Measurements from ENCODE around the gene ATRIP. TPM values are rescaled to one million over a fixed set of nuclear protein-coding genes. Genes with fewer than 3 reads are reported as not detected.
"Not testable (repeated sequence)": the region's sequence is repeated elsewhere in the genome, so short reads cannot be mapped to it uniquely, and the experiment has no call there.

The ATRIP gene
- total and polyA plus RNA-seq, 2 donors from 2014 or later = 5.4 to 6.7 TPM

GRCh38 chr3:48472673-48472922 lies 26.1 kb downstream of the ATRIP start:
- FAIRE-seq (no peak), DNase-seq (no peak)
- peak overlapping the region; percentile 93 to 95 for H3K27ac ChIP-seq (ENCODE audit: low read depth in 2 of 2, low read length in 2 of 2)
- H3K27me3 ChIP-seq (ENCODE audit: control insufficient read depth, insufficient read depth, low read length) = no peaks in the 10 kb centered on the region
- H3K9me3 ChIP-seq (ENCODE audit: control insufficient read depth in 2 of 3, insufficient read depth in 1 of 3, low read length in 3 of 3) = no peaks in the 10 kb centered on the region
- intact Hi-C loops (cut with DNase I) = no loop called here
- peak overlapping the region; percentile 86 to 97 (median 95) for H3K4me3 ChIP-seq (ENCODE audit: low read length in 3 of 3)
- peaks cover 0 to 5% (median 3%) of the 10 kb centered on the region in 3 donors for H3K36me3 ChIP-seq (ENCODE audit: control insufficient read depth in 2 of 3, insufficient read depth in 3 of 3, low read length in 3 of 3)
- TF ChIP-seq CTCF (IDR thresholded peaks at IDR 0.05; ENCODE audit: borderline replicate concordance, extremely low read depth, insufficient read depth) = no peak
- H3K4me1 ChIP-seq (ENCODE audit: control insufficient read depth in 2 of 3, insufficient read depth in 2 of 3, low read depth in 1 of 3, low read length in 3 of 3) = peaks cover 0 to 27% (median 2%) of the 10 kb centered on the region in 3 donors
- peak overlapping the region; percentile 79 to 97 (median 95) for H3K9ac ChIP-seq (ENCODE audit: low read length in 3 of 3)

GRCh38 chr3:48472923-48473616 lies 26.5 kb downstream of the ATRIP start:
- peak overlapping the region; percentile 79 to 97 (median 95) for H3K9ac ChIP-seq (ENCODE audit: low read length in 3 of 3)
- TF ChIP-seq CTCF (IDR thresholded peaks at IDR 0.05; ENCODE audit: borderline replicate concordance, extremely low read depth, insufficient read depth) = peak; percentile 4
- intact Hi-C loops (cut with DNase I) = no loop called here
- H3K9me3 ChIP-seq (ENCODE audit: control insufficient read depth in 2 of 3, insufficient read depth in 1 of 3, low read length in 3 of 3) = no peaks in the 10 kb centered on the region
- H3K36me3 ChIP-seq (ENCODE audit: control insufficient read depth in 2 of 3, insufficient read depth in 3 of 3, low read length in 3 of 3) = peaks cover 0 to 5% (median 0%) of the 10 kb centered on the region in 3 donors
- DNase-seq (peak; percentile 91 to 97 (median 96)), FAIRE-seq (no peak)
- H3K4me3 ChIP-seq (ENCODE audit: low read length in 3 of 3) = peak overlapping the region; percentile 86 to 97 (median 95)
- no peaks in the 10 kb centered on the region for H3K27me3 ChIP-seq (ENCODE audit: control insufficient read depth, insufficient read depth, low read length)
- H3K4me1 ChIP-seq (ENCODE audit: control insufficient read depth in 2 of 3, insufficient read depth in 2 of 3, low read depth in 1 of 3, low read length in 3 of 3) = peaks cover 0 to 22% (median 0%) of the 10 kb centered on the region in 3 donors
- peak overlapping the region; percentile 93 to 95 for H3K27ac ChIP-seq (ENCODE audit: low read depth in 2 of 2, low read length in 2 of 2)

GRCh38 chr3:48473617-48473952 lies 27.0 kb downstream of the ATRIP start:
- H3K4me3 ChIP-seq (ENCODE audit: low read length in 3 of 3) = no peak overlapping the region
- no peaks in the 10 kb centered on the region for H3K27me3 ChIP-seq (ENCODE audit: control insufficient read depth, insufficient read depth, low read length)

GRCh38 chr3:48474031-48474430 lies 27.5 kb downstream of the ATRIP start:
- H3K27me3 ChIP-seq (ENCODE audit: control insufficient read depth, insufficient read depth, low read length); H3K9me3 ChIP-seq (ENCODE audit: control insufficient read depth in 2 of 3, insufficient read depth in 1 of 3, low read length in 3 of 3); H3K9ac ChIP-seq (ENCODE audit: low read length in 3 of 3); FAIRE-seq; H3K27ac ChIP-seq (ENCODE audit: low read depth in 2 of 2, low read length in 2 of 2); intact Hi-C loops (cut with DNase I); H3K4me3 ChIP-seq (ENCODE audit: low read length in 3 of 3); H3K36me3 ChIP-seq (ENCODE audit: control insufficient read depth in 2 of 3, insufficient read depth in 3 of 3, low read length in 3 of 3): not testable (repeated sequence)
- DNase-seq = peak in 1 of 5 donors; percentile 18
- H3K4me1 ChIP-seq (ENCODE audit: control insufficient read depth in 2 of 3, insufficient read depth in 2 of 3, low read depth in 1 of 3, low read length in 3 of 3) = peaks cover 0 to 14% (median 0%) of the 10 kb centered on the region in 3 donors

More at GRCh38 chr3:48473617-48473952, 27.0 kb downstream of the ATRIP start:
- Histone ChIP-seq H3K27ac (ENCODE audit: low read depth in 2 of 2, low read length in 2 of 2) (peak overlapping the region; percentile 93 to 95), H3K4me1 (ENCODE audit: control insufficient read depth in 2 of 3, insufficient read depth in 2 of 3, low read depth in 1 of 3, low read length in 3 of 3) (peaks cover 0 to 17% (median 0%) of the 10 kb centered on the region in 3 donors), H3K36me3 (ENCODE audit: control insufficient read depth in 2 of 3, insufficient read depth in 3 of 3, low read length in 3 of 3) (peaks cover 0 to 5% (median 0%) of the 10 kb centered on the region in 3 donors), H3K9me3 (ENCODE audit: control insufficient read depth in 2 of 3, insufficient read depth in 1 of 3, low read length in 3 of 3) (no peaks in the 10 kb centered on the region), H3K9ac (ENCODE audit: low read length in 3 of 3) (no peak overlapping the region)
- FAIRE-seq (no peak), DNase-seq (no peak)
- no peak for TF ChIP-seq CTCF (IDR thresholded peaks at IDR 0.05; ENCODE audit: borderline replicate concordance, extremely low read depth, insufficient read depth)
- intact Hi-C loops (cut with DNase I) = no loop called here
